Measurements from ENCODE around the gene FLRT3. TPM values are rescaled to one million over a fixed set of nuclear protein-coding genes. Genes with fewer than 3 reads are reported as not detected.

Gene FLRT3
- total and polyA plus RNA-seq, 9 donors = 4.8 to 30.8 (median 10.1) TPM

DNA sequence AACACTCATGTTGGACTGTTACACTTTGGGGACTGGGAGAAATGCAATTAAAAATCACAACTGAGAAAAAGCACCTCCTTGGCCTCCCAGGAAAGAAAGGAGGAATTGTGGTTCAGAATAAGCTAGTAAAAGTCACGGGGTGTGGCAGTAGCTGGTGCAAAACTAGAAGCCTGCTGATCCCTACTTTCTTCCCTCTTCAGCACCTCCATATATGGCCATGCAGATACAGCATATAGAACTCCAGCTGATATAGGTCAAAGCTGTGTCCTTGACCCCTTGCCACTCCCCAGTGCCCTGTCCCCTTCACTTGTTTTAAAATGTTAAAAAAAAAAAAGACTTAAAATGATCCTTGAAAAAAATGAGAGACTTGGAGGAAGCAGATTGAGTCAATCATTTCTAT lies 5.5 kb upstream of the FLRT3 start:
- no peak overlapping the region for H3K27ac ChIP-seq
- no peak overlapping the region for H3K4me3 ChIP-seq
- 91 to 93% (median 92%) methylated on average over 1 of the region's 1 CpG for WGBS, 3 donors
- TF ChIP-seq EP300 (IDR thresholded peaks at IDR 0.05) = no peak
- TF ChIP-seq, protein P1, sequence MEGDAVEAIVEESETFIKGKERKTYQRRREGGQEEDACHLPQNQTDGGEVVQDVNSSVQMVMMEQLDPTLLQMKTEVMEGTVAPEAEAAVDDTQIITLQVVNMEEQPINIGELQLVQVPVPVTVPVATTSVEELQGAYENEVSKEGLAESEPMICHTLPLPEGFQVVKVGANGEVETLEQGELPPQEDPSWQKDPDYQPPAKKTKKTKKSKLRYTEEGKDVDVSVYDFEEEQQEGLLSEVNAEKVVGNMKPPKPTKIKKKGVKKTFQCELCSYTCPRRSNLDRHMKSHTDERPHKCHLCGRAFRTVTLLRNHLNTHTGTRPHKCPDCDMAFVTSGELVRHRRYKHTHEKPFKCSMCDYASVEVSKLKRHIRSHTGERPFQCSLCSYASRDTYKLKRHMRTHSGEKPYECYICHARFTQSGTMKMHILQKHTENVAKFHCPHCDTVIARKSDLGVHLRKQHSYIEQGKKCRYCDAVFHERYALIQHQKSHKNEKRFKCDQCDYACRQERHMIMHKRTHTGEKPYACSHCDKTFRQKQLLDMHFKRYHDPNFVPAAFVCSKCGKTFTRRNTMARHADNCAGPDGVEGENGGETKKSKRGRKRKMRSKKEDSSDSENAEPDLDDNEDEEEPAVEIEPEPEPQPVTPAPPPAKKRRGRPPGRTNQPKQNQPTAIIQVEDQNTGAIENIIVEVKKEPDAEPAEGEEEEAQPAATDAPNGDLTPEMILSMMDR (IDR thresholded peaks at IDR 0.05) = no peak
- H3K9me3 ChIP-seq = no peaks in the 10 kb centered on the region
- no peaks in the 10 kb centered on the region for H3K36me3 ChIP-seq
- DNase-seq = no peak
- intact Hi-C loops (cut with DNase I) = no loop called here
- no peaks in the 10 kb centered on the region for H3K27me3 ChIP-seq
- no peaks in the 10 kb centered on the region for H3K4me1 ChIP-seq (ENCODE audit: insufficient read depth)

DNA sequence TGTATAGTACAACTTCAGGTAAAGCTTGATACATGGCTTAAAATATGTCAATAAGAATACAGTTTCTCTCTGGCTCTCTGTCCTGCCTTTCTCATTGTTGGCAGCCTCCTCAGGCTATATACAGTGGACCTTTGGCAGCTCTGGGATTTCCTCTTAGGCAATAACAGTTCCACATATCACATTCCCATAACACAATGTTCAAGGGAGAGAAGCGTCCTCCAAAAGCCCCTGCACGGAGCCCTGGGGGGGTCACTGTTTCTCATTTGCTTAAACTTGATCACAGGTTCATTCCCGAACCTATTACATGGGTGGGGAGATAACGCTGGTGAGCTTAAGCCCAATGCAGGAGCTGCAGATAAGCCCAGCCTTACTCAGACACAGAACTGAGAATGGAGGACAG lies 4.4 kb upstream of the FLRT3 start:
- TF ChIP-seq, protein P1 (IDR thresholded peaks at IDR 0.05) = no peak
- TF ChIP-seq POLR2A (IDR thresholded peaks at IDR 0.05) (no peak), EP300 (IDR thresholded peaks at IDR 0.05) (no peak)
- no peak overlapping the region for H3K27ac ChIP-seq
- no peak overlapping the region for H3K4me3 ChIP-seq
- no peaks in the 10 kb centered on the region for H3K9me3 ChIP-seq
- intact Hi-C loops (cut with DNase I) = no loop called here
- no peaks in the 10 kb centered on the region for H3K36me3 ChIP-seq
- H3K27me3 ChIP-seq = no peaks in the 10 kb centered on the region
- 66 to 75% (median 75%) methylated on average over 4 of the region's 4 CpGs for WGBS, 3 donors
- no peak for DNase-seq
- no peaks in the 10 kb centered on the region for H3K4me1 ChIP-seq (ENCODE audit: insufficient read depth)

DNA sequence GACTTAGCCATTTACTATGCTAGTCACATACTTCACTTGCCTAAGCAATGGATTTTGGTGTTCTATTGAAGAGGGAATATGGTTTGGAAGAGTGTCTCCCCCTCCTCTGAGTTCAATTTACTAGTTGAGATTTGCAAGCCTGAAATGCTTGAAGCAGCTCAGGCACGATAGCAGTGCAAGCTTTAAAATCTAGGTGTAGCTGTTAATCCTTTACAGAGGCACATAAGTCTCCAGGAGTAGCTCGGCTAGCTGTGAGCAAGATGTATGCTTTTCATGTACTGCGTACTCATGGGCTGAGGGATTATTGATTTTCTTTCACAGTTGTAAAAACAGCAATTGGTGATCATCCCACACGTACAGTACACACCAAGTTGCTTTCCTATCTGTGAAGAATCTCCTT lies 726 bp downstream of the FLRT3 start:
- H3K36me3 ChIP-seq = no peaks in the 10 kb centered on the region
- DNase-seq = no peak
- 4 to 18% (median 5%) methylated on average over 4 of the region's 4 CpGs for WGBS, 3 donors
- TF ChIP-seq, protein P1 (IDR thresholded peaks at IDR 0.05) = no peak
- no peak for TF ChIP-seq EP300 (IDR thresholded peaks at IDR 0.05)
- TF ChIP-seq POLR2A (IDR thresholded peaks at IDR 0.05) = no peak
- peak overlapping the region; percentile 28 for H3K4me3 ChIP-seq
- no peaks in the 10 kb centered on the region for H3K9me3 ChIP-seq
- H3K4me1 ChIP-seq (ENCODE audit: insufficient read depth) = no peaks in the 10 kb centered on the region
- H3K27me3 ChIP-seq = no peaks in the 10 kb centered on the region
- peak overlapping the region in 1 of 2 donors; percentile 7 for H3K27ac ChIP-seq
- intact Hi-C loops (cut with DNase I) = no loop called here

DNA sequence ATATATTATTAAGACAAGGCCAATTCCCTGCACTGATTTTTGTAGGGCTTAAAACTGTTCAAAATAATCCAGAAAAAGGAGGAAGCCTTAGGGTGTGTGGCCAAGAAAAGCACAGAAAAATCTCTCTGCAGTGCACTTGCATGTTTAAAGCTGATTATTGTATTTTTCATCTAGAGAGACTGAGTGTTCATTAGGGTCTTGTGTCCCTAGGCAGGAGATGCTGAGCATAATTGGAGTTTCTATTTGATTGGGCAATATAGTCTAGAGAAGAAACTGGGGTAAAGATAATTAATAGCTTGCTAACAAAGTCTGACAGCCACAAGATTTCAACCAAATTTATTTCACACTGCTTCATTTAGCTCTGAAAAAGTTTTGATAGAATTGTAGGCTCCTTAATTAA lies 2.4 kb downstream of the FLRT3 start:
- H3K4me1 ChIP-seq (ENCODE audit: insufficient read depth) = no peaks in the 10 kb centered on the region
- peak overlapping the region in 1 of 2 donors; percentile 9 for H3K27ac ChIP-seq
- H3K4me3 ChIP-seq = peak overlapping the region; percentile 1
- H3K27me3 ChIP-seq = no peaks in the 10 kb centered on the region
- no peak for DNase-seq
- no peaks in the 10 kb centered on the region for H3K36me3 ChIP-seq
- intact Hi-C loops (cut with DNase I) = no loop called here
- no peaks in the 10 kb centered on the region for H3K9me3 ChIP-seq
- TF ChIP-seq, protein P1 (IDR thresholded peaks at IDR 0.05) = no peak
- no peak for TF ChIP-seq POLR2A (IDR thresholded peaks at IDR 0.05)

Data from ovary (tissue), 9 donors.